Measurements from ENCODE around the gene TSC1.

TSC1 gene

GRCh38 chr9:132955768-132956167, 11.4 kb upstream of the TSC1 start:
- Histone ChIP-seq H3K4me1 (ENCODE audit: control insufficient read depth, insufficient read depth, low read length) (no peaks in the 10 kb centered on the region), H3K27me3 (ENCODE audit: control insufficient read depth, insufficient read depth, low read length, poor library complexity, severe bottlenecking) (no peaks in the 10 kb centered on the region), H3K36me3 (ENCODE audit: control insufficient read depth, insufficient read depth, low read length) (no peaks in the 10 kb centered on the region), H3K9me3 (ENCODE audit: control insufficient read depth, low read length) (no peaks in the 10 kb centered on the region), H3K27ac (ENCODE audit: insufficient read depth, low read depth, low read length, poor library complexity, severe bottlenecking) (no peak overlapping the region), H3K4me3 (ENCODE audit: insufficient read depth, low read depth, low read length) (no peak overlapping the region)
- 67 to 80% methylated on average over 2 of the region's 2 CpGs for WGBS, 2 experiments

GRCh38 chr9:132955123-132955522, 10.7 kb upstream of the TSC1 start:
- H3K36me3 ChIP-seq (ENCODE audit: control insufficient read depth, insufficient read depth, low read length): no peaks in the 10 kb centered on the region
- no peaks in the 10 kb centered on the region for H3K4me1 ChIP-seq (ENCODE audit: control insufficient read depth, insufficient read depth, low read length)
- no peak overlapping the region for H3K4me3 ChIP-seq (ENCODE audit: insufficient read depth, low read depth, low read length)
- no peak overlapping the region for H3K27ac ChIP-seq (ENCODE audit: insufficient read depth, low read depth, low read length, poor library complexity, severe bottlenecking)
- no peaks in the 10 kb centered on the region for H3K9me3 ChIP-seq (ENCODE audit: control insufficient read depth, low read length)
- 79 to 82% methylated on average over 2 of the region's 2 CpGs for WGBS, 2 experiments
- H3K27me3 ChIP-seq (ENCODE audit: control insufficient read depth, insufficient read depth, low read length, poor library complexity, severe bottlenecking): no peaks in the 10 kb centered on the region

- Histone ChIP-seq H3K36me3 (ENCODE audit: control insufficient read depth, insufficient read depth, low read length) (no peaks in the 10 kb centered on the region), H3K4me1 (ENCODE audit: control insufficient read depth, insufficient read depth, low read length) (no peaks in the 10 kb centered on the region), H3K27me3 (ENCODE audit: control insufficient read depth, insufficient read depth, low read length, poor library complexity, severe bottlenecking) (no peaks in the 10 kb centered on the region), H3K27ac (ENCODE audit: insufficient read depth, low read depth, low read length, poor library complexity, severe bottlenecking) (no peak overlapping the region), H3K4me3 (ENCODE audit: insufficient read depth, low read depth, low read length) (no peak overlapping the region), H3K9me3 (ENCODE audit: control insufficient read depth, low read length) (no peaks in the 10 kb centered on the region)
- WGBS, 2 experiments: 83 to 88% methylated on average over 4 of the region's 4 CpGs
These were observed 5.3 kb upstream of the TSC1 start for GRCh38 chr9:132949709-132950108.

- no peaks in the 10 kb centered on the region for H3K9me3 ChIP-seq (ENCODE audit: control insufficient read depth, low read length)
- H3K27me3 ChIP-seq (ENCODE audit: control insufficient read depth, insufficient read depth, low read length, poor library complexity, severe bottlenecking): no peaks in the 10 kb centered on the region
- H3K36me3 ChIP-seq (ENCODE audit: control insufficient read depth, insufficient read depth, low read length): no peaks in the 10 kb centered on the region
- H3K4me3 ChIP-seq (ENCODE audit: insufficient read depth, low read depth, low read length): no peak overlapping the region
- no peak overlapping the region for H3K27ac ChIP-seq (ENCODE audit: insufficient read depth, low read depth, low read length, poor library complexity, severe bottlenecking)
- H3K4me1 ChIP-seq (ENCODE audit: control insufficient read depth, insufficient read depth, low read length): no peaks in the 10 kb centered on the region
- WGBS, 2 experiments: 91 to 93% methylated on average over 18 of the region's 18 CpGs
These were observed 4.2 kb upstream of the TSC1 start for GRCh38 chr9:132948482-132949050.

GRCh38 chr9:132947756-132948155, 3.3 kb upstream of the TSC1 start:
- H3K27me3 ChIP-seq (ENCODE audit: control insufficient read depth, insufficient read depth, low read length, poor library complexity, severe bottlenecking): no peaks in the 10 kb centered on the region
- 93 to 96% methylated on average over 8 of the region's 8 CpGs for WGBS, 2 experiments
- no peak overlapping the region for H3K27ac ChIP-seq (ENCODE audit: insufficient read depth, low read depth, low read length, poor library complexity, severe bottlenecking)
- H3K36me3 ChIP-seq (ENCODE audit: control insufficient read depth, insufficient read depth, low read length): no peaks in the 10 kb centered on the region
- peaks cover 8% of the 10 kb centered on the region for H3K4me1 ChIP-seq (ENCODE audit: control insufficient read depth, insufficient read depth, low read length)
- no peaks in the 10 kb centered on the region for H3K9me3 ChIP-seq (ENCODE audit: control insufficient read depth, low read length)
- H3K4me3 ChIP-seq (ENCODE audit: insufficient read depth, low read depth, low read length): no peak overlapping the region

- Histone ChIP-seq H3K36me3 (ENCODE audit: control insufficient read depth, insufficient read depth, low read length) (no peaks in the 10 kb centered on the region), H3K4me1 (ENCODE audit: control insufficient read depth, insufficient read depth, low read length) (peaks cover 8% of the 10 kb centered on the region), H3K9me3 (ENCODE audit: control insufficient read depth, low read length) (no peaks in the 10 kb centered on the region), H3K27me3 (ENCODE audit: control insufficient read depth, insufficient read depth, low read length, poor library complexity, severe bottlenecking) (no peaks in the 10 kb centered on the region), H3K4me3 (ENCODE audit: insufficient read depth, low read depth, low read length) (no peak overlapping the region), H3K27ac (ENCODE audit: insufficient read depth, low read depth, low read length, poor library complexity, severe bottlenecking) (no peak overlapping the region)
- 89 to 90% methylated on average over 7 of the region's 7 CpGs for WGBS, 2 experiments
These were observed 2.3 kb upstream of the TSC1 start for GRCh38 chr9:132946631-132947295.

GRCh38 chr9:132946211-132946610, 1.8 kb upstream of the TSC1 start:
- Histone ChIP-seq H3K27me3 (ENCODE audit: control insufficient read depth, insufficient read depth, low read length, poor library complexity, severe bottlenecking) (no peaks in the 10 kb centered on the region), H3K27ac (ENCODE audit: insufficient read depth, low read depth, low read length, poor library complexity, severe bottlenecking) (no peak overlapping the region), H3K4me1 (ENCODE audit: control insufficient read depth, insufficient read depth, low read length) (peaks cover 8% of the 10 kb centered on the region), H3K4me3 (ENCODE audit: insufficient read depth, low read depth, low read length) (no peak overlapping the region), H3K36me3 (ENCODE audit: control insufficient read depth, insufficient read depth, low read length) (no peaks in the 10 kb centered on the region), H3K9me3 (ENCODE audit: control insufficient read depth, low read length) (no peaks in the 10 kb centered on the region)
- 57 to 82% methylated on average over 2 to 3 of the region's 3 CpGs for WGBS, 2 experiments

GRCh38 chr9:132945186-132946130, 1.0 kb upstream of the TSC1 start:
- no peak overlapping the region for H3K27ac ChIP-seq (ENCODE audit: insufficient read depth, low read depth, low read length, poor library complexity, severe bottlenecking)
- H3K36me3 ChIP-seq (ENCODE audit: control insufficient read depth, insufficient read depth, low read length): no peaks in the 10 kb centered on the region
- peak overlapping the region; percentile 100 for H3K4me3 ChIP-seq (ENCODE audit: insufficient read depth, low read depth, low read length)
- 70 to 72% methylated on average over 23 of the region's 23 CpGs for WGBS, 2 experiments
- no peaks in the 10 kb centered on the region for H3K9me3 ChIP-seq (ENCODE audit: control insufficient read depth, low read length)
- peaks cover 8% of the 10 kb centered on the region for H3K4me1 ChIP-seq (ENCODE audit: control insufficient read depth, insufficient read depth, low read length)
- H3K27me3 ChIP-seq (ENCODE audit: control insufficient read depth, insufficient read depth, low read length, poor library complexity, severe bottlenecking): no peaks in the 10 kb centered on the region

GRCh38 chr9:132943651-132944293, 644 bp downstream of the TSC1 start:
- WGBS, 2 experiments: 2% methylated on average over 25 of the region's 25 CpGs
- Histone ChIP-seq H3K4me1 (ENCODE audit: control insufficient read depth, insufficient read depth, low read length) (peaks cover 8% of the 10 kb centered on the region), H3K27me3 (ENCODE audit: control insufficient read depth, insufficient read depth, low read length, poor library complexity, severe bottlenecking) (no peaks in the 10 kb centered on the region), H3K36me3 (ENCODE audit: control insufficient read depth, insufficient read depth, low read length) (no peaks in the 10 kb centered on the region), H3K9me3 (ENCODE audit: control insufficient read depth, low read length) (no peaks in the 10 kb centered on the region), H3K27ac (ENCODE audit: insufficient read depth, low read depth, low read length, poor library complexity, severe bottlenecking) (peak overlapping the region; percentile 98), H3K4me3 (ENCODE audit: insufficient read depth, low read depth, low read length) (peak overlapping the region; percentile 100)
